Activated T-cell treated with anti-CD3 and anti-CD28 coated beads, Interleukin-2, amount 50 U/mL, for 4 hours (primary cell): ENCODE data around the gene KRT31. TPM values are rescaled to one million over a fixed set of nuclear protein-coding genes. Genes with fewer than 3 reads are reported as not detected.
"Not testable (repeated sequence)": the region's sequence is repeated elsewhere in the genome, so short reads cannot be mapped to it uniquely, and the experiment has no call there.

Source experiments
- ATAC-seq, 2 donors: fragments of 200-7000 bp; cut with Tn5 transposase; one replicate each; pipeline ENCODE4 v1.10.0; 2021
- DNase-seq: peaks from one replicate; pipeline ENCODE4 v3.0.0-alpha.2; 2020
- H3K27me3 Mint-ChIP-seq: one replicate; pipeline ENCODE4 v1.8.0; 2021; ENCODE audit warnings: low read depth, mixed read lengths
- H3K36me3 Mint-ChIP-seq: one replicate; pipeline ENCODE4 v1.8.0; 2022; ENCODE audit warnings: mixed read lengths; ENCODE audit not compliant: insufficient read depth
- H3K4me1 Mint-ChIP-seq: one replicate; pipeline ENCODE4 v1.8.0; 2021; ENCODE audit warnings: low read depth, mixed read lengths
- H3K4me3 Mint-ChIP-seq: one replicate; pipeline ENCODE4 v1.8.0; 2021; ENCODE audit warnings: mild to moderate bottlenecking, moderate library complexity, mixed read lengths
- H3K9me3 Mint-ChIP-seq: one replicate; pipeline ENCODE4 v1.8.0; 2021; ENCODE audit warnings: mixed read lengths
- total RNA-seq, 3 donors: library from RNA; stranded (reverse); gene quantifications; one replicate each; pipeline ENCODE4 v1.2.1, GENCODE V29; 2021

The KRT31 gene
- total RNA-seq, 3 donors from 2014 or later, result not detected

DNA sequence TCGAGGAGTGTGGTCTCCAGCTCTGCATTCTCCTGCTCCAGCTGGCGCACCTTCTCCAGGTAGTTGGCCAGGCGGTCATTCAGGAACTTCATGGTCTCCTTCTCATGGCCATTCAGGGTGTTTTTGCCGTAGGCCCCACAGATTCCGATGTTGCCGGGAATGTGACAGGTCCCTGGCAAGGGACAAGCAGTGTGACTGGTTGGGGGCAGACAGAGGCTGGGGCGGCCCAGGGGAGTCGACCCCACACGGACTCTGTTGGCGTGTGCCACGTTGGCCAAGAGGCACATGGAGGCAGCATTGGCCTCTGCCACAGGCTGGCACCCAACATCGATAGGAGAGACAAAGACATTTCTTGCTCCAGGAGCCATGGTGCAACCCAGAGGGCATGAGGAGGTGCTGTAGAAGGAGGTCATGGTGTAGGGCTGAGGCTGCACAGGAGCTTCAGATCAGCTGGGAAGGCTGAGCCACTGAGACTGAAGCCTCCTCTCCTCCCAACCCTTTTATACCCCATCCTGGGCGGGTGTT is 26.8 kb upstream of the KRT31 start, which contains the start of gene KRT37:
Gene KRT37 (minus strand): TSS at position 475 of the 525 bp plus-strand sequence. CDS start 62 bp downstream, at position 413.
- Mint-ChIP-seq H3K4me3 (no peak within 1 kb of the TSS), H3K36me3 (no peaks in the 10 kb centered on the region), H3K27me3 (no peaks in the 10 kb centered on the region), H3K4me1 (peaks cover 6% of the 10 kb centered on the region), H3K9me3 (no peaks in the 10 kb centered on the region)
- no peak for DNase-seq
- no peak for ATAC-seq

DNA sequence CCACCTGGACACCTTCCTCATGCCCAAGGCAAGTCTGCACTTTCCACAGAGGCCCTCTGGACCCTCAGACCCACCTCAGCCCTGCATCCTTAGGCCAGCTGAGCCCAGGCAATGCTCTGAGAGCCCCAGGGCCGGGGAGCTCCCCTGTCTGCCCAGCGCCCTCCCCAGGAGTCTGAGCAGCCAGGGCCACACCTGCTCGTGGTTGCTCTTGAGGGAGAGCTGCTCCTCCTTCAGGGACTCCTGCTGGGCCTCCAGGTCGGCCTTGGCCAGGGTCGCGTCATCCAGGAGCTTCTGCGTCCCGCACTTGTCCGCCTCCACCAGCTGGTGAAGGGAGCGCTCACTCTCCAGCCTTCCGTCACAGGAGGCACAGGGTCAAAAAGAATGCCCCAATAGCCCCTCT is 25.2 kb upstream of the KRT31 start:
- DNase-seq, H3K36me3 Mint-ChIP-seq, H3K4me3 Mint-ChIP-seq, H3K27me3 Mint-ChIP-seq, H3K4me1 Mint-ChIP-seq, ATAC-seq, H3K9me3 Mint-ChIP-seq: not testable (repeated sequence)

DNA sequence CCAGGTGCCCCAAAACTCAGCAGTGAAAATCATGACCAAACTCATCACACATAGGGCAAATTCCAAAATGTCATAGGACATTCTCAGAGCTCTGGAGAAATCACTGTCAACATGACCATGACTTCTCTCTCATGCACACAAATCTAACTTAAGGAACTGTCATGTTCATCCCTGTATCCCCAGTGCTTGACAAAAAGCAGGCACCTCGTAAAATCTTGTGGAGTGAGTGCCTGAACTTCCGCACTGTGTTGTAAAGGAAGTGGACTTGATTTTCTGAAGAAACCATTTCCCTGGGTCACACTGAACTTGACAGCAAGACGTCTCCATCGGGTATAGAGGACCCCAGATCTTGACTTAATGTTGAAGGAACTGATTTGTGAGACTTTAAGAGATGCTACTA is 24.2 kb upstream of the KRT31 start:
- DNase-seq, result no peak
- no peak for ATAC-seq
- Mint-ChIP-seq H3K27me3 (no peaks in the 10 kb centered on the region), H3K4me3 (no peak overlapping the region), H3K9me3 (no peaks in the 10 kb centered on the region), H3K4me1 (peaks cover 12% of the 10 kb centered on the region), H3K36me3 (no peaks in the 10 kb centered on the region)

DNA sequence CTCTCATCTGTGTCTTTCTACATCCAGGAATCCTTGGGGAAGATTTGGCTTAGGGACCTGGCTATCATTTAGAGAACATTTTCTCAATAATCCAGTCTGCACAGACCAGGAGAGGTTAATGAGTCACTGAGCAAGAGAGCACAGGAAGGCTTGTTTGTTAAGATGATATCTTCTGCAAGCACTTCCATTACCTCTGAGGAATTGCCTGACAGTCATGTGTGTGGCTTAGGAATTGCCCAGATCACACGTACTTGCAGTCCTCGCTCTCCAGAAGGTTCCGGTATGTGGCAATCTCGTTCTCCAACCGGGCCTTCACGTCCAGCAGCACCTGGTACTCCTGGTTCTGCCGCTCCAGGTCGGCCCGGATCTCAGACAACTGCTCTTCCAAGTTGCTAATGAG is 23.7 kb upstream of the KRT31 start:
- ATAC-seq (no peak), DNase-seq (no peak)
- Mint-ChIP-seq H3K27me3 (no peaks in the 10 kb centered on the region), H3K9me3 (no peaks in the 10 kb centered on the region), H3K4me1 (peaks cover 12% of the 10 kb centered on the region), H3K4me3 (no peak overlapping the region), H3K36me3 (no peaks in the 10 kb centered on the region)

DNA sequence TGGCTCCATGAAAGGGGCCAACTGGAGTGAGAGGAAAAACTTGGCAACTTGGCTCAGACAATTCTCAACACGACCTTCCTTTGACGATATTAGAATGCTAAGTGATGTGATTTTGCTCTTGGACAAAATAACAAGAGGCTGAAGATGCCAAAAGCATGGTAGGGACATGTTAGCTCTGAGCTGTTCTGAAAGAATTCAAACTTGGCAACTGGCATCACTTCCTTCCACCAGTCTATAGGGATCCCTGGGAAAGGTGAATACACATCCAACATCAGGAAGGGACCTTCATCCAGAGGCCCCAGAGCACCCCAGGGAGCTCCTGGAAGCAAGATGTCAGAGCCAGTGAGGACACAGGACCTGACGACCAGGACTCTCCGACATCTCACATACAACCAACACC is 22.7 kb upstream of the KRT31 start:
- H3K9me3 Mint-ChIP-seq, result no peaks in the 10 kb centered on the region
- no peaks in the 10 kb centered on the region for H3K27me3 Mint-ChIP-seq
- no peak overlapping the region for H3K4me3 Mint-ChIP-seq
- peaks cover 12% of the 10 kb centered on the region for H3K4me1 Mint-ChIP-seq
- ATAC-seq (no peak), DNase-seq (no peak)
- no peaks in the 10 kb centered on the region for H3K36me3 Mint-ChIP-seq

DNA sequence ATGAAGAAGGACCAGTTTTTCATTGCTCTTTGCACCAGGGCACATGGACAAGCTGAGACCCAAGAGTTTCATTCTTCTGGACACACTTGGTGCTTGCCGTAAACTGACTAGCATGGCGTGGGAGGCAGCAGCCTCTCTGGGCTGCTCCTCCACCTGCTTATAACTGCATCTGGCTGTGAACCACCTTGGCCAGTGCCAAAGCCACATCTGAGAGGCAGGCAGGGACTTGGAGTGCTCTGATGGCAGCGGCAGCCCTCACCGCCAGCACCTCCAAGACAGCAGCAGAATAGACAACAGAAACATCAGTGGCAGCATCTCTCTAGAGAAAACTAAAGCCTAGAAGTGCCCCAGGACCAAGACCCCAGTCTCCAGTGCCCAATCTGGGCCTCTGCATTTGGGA is 22.3 kb upstream of the KRT31 start:
- no peak for ATAC-seq
- H3K27me3 Mint-ChIP-seq, result no peaks in the 10 kb centered on the region
- H3K36me3 Mint-ChIP-seq, result no peaks in the 10 kb centered on the region
- no peak overlapping the region for H3K4me3 Mint-ChIP-seq
- H3K4me1 Mint-ChIP-seq, result peaks cover 12% of the 10 kb centered on the region
- DNase-seq, result no peak
- no peaks in the 10 kb centered on the region for H3K9me3 Mint-ChIP-seq

DNA sequence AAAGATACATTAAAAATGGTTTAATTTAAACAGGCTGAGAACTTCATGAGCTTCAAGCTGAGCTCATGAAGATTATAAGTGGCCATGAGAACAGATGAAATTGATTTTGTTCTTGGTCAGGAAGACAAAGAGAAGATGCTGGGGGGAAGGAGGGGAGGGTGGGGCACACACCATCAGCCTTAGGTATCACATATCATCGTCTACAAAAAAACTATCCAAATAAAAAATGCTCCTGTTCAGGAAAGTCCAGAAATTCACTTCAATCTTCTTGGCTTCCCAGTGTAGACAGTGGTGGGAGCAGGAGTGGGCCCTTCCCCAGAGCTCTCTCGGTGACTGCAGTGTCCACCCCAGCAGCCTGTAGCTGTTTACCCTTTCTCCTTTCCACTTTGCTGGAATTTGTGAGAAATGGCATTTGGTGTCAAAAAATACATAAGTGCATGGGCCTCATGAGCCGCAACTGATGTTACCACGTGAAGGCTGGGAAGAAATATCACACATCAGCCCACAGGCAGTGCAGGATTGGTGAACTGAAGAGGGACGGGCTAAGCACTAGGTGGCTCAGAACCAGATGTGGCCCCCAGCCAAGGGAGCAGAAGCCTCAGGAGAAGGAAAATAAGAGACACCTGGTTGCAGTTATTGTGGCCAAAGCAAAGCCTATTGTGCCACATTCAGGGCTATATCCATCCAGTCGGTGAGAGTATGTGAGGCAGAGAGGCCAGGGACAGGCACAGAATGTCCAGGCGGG is 20.9 kb upstream of the KRT31 start:
- no peak for ATAC-seq
- H3K9me3 Mint-ChIP-seq, result no peaks in the 10 kb centered on the region

DNA sequence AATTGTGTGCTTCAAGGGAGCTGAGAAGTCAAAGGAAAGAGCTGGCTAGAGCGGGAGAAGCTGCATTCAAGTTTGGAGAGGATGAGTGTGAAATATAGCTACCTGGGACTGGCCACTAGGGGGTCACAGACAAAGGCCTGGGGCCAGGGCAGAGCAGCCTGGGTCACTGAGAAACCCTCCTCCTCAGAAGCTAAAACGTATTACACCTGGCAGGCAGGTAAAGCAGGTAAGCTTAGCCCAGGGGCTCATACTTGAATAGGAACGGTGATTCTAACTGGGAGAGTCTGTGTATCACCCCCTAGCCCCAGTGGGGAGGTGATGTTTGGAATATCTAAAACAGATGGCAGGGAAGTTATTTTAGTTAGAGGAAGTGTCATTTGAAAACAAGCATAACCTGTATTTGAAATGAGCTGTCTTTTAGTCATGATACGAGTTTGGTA is 20.2 kb upstream of the KRT31 start:
- peaks cover 12% of the 10 kb centered on the region for H3K4me1 Mint-ChIP-seq
- DNase-seq, result no peak
- no peaks in the 10 kb centered on the region for H3K36me3 Mint-ChIP-seq
- H3K27me3 Mint-ChIP-seq, result peaks cover 3% of the 10 kb centered on the region
- H3K9me3 Mint-ChIP-seq, result no peaks in the 10 kb centered on the region
- no peak for ATAC-seq
- no peak overlapping the region for H3K4me3 Mint-ChIP-seq

More for the DNA sequence above, 20.9 kb upstream of the KRT31 start:
- H3K36me3 Mint-ChIP-seq, result no peaks in the 10 kb centered on the region
- no peak overlapping the region for H3K4me3 Mint-ChIP-seq
- H3K27me3 Mint-ChIP-seq, result peaks cover 3% of the 10 kb centered on the region
- peaks cover 12% of the 10 kb centered on the region for H3K4me1 Mint-ChIP-seq
- DNase-seq, result no peak

DNA sequence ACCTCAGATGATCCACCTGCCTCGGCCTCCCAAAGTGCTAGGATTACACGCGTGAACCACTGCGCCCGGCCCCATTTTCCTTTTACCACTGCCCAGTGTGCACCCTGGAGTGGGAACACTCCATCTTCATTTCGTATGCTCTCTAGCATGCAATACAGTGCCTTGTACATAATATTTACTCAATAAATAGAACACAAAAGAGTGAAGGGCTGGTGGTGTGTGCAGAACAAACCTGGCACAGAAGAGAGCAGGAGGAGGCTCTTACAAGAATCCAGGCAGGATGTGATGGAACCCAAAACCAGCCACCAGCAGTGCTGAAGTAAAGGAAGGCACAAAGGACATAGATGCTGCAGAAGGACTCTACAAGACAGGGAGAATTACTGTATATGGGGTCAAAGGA is 19.7 kb upstream of the KRT31 start:
- H3K4me3 Mint-ChIP-seq, result no peak overlapping the region
- H3K4me1 Mint-ChIP-seq, result peaks cover 12% of the 10 kb centered on the region
- no peaks in the 10 kb centered on the region for H3K9me3 Mint-ChIP-seq
- peaks cover 3% of the 10 kb centered on the region for H3K27me3 Mint-ChIP-seq
- no peak for DNase-seq
- no peaks in the 10 kb centered on the region for H3K36me3 Mint-ChIP-seq
- no peak for ATAC-seq

DNA sequence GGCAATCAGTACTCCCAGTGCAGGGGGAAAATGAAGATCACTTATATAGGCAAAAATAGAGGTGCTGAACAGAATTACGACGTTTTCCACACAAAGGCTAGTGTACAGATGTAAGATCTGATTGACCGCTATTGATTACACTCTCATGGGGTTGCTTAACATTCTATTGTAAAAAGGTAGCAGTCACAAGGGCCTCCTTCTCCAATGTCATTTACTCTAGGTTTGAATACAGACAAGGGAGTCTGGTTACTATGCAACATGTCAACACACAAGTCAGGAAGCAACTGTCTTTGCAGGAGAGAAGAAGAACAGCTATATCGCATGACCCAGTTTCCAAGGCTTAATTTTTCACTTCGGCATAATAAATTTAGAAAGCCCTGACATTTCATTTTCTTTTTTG is 19.1 kb upstream of the KRT31 start:
- Mint-ChIP-seq H3K9me3 (no peaks in the 10 kb centered on the region), H3K36me3 (no peaks in the 10 kb centered on the region), H3K4me1 (peaks cover 12% of the 10 kb centered on the region), H3K4me3 (no peak overlapping the region), H3K27me3 (peaks cover 3% of the 10 kb centered on the region)
- ATAC-seq (no peak), DNase-seq (no peak)

DNA sequence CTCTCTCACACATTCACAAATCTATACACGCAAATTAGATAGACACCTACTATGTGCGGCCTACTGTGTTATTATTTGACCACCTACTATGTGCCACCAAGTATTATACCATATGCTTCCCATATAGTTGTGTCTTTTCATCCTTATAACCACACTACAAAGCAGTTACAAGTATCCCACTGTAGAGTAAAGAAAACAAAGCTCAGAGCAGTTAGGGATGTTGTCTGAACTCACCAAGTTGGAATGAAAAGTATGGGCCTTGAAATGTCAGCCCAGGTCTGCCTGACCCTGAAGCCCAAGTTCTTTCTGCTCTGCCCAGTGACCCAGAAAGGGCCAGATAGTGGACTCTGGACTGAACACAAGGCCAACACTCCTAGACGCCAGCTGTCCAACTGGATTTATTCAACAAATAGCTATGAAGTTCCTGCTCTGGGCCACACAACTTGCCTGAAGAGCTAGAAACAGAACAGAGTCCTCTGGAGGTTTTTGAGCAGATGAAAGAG is 18.5 kb upstream of the KRT31 start:
- no peak for DNase-seq
- Mint-ChIP-seq H3K4me3 (no peak overlapping the region), H3K9me3 (no peaks in the 10 kb centered on the region), H3K27me3 (peaks cover 3% of the 10 kb centered on the region), H3K4me1 (peaks cover 12% of the 10 kb centered on the region), H3K36me3 (no peaks in the 10 kb centered on the region)
- ATAC-seq, result no peak

DNA sequence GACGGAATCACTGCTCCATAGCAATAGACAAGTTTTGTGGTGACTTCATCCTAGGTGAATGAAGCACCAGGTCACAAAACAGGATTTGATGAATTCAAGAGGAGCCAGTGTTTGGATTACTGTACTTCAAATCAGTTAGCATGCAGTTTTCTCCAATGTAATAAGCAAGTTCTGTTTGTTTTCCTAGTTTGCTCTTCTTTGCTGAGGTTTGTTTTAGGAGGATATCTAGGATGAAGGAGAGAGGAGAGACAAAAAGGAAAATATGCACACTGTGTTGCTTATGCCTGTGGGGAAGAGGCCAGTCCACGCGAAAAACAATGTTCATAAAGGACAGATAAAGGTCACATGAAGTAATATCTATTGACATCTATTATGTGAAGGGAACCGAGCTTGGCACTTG is 18.0 kb upstream of the KRT31 start:
- ATAC-seq, result no peak
- Mint-ChIP-seq H3K36me3 (no peaks in the 10 kb centered on the region), H3K27me3 (peaks cover 3% of the 10 kb centered on the region), H3K9me3 (no peaks in the 10 kb centered on the region), H3K4me3 (no peak overlapping the region), H3K4me1 (peaks cover 12% of the 10 kb centered on the region)
- DNase-seq, result no peak

DNA sequence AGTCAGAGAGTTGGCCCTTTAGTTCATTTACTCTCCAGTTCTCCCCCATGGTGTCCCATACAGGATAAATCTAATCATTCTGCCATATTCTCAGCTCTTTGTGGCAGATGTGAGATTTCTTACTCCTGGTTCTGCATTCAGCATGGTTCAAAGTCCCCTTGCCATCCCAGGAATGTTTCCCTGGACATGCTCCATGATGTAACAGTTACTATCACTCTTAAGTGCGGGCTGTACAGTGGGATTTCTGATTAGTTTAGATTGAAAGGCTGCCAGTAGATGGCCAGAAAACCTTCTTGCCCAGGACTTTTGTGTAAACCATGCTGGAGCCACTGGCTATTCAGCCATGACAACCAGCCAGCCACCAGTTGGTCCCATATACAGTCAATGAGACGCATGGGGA is 16.6 kb upstream of the KRT31 start:
- Mint-ChIP-seq H3K36me3 (no peaks in the 10 kb centered on the region), H3K9me3 (no peaks in the 10 kb centered on the region), H3K4me1 (peaks cover 14% of the 10 kb centered on the region), H3K4me3 (no peak overlapping the region), H3K27me3 (peaks cover 3% of the 10 kb centered on the region)
- no peak for DNase-seq
- no peak for ATAC-seq

DNA sequence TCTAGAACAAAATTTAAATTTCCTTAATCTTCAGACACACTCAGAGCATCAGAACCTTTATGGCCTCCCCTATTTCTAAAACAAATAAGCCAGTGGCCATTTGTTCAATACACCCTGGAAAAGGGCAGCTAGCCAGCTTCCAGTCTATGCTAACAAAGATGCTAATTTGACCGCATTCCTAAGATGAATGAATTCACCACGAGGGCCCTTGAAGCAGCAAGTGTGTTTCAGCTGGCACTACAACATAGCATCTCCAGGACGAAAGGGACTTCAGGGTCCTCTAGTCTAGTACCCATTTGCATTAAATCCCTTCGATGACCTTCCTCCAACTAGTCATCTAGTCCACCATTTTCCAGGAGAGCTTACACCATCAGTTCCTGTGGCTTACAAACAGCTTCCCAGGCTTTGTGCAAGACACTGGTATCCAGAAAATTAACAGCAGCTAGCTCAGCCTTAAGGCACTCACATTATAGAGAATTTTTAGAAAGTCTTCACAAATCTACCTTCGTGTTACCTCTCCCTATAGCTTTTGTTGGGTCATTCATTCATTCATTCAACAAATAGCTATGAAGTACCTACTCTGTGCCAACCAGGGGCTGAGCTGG is 16.0 kb upstream of the KRT31 start:
- ATAC-seq (no peak), DNase-seq (no peak)
- Mint-ChIP-seq H3K4me1 (peaks cover 17% of the 10 kb centered on the region), H3K36me3 (no peaks in the 10 kb centered on the region), H3K27me3 (peaks cover 3% of the 10 kb centered on the region), H3K9me3 (no peaks in the 10 kb centered on the region), H3K4me3 (no peak overlapping the region)
